IMR-90 (cell line): Measurements from ENCODE around the gene EDEM1. TPM values are rescaled to one million over a fixed set of nuclear protein-coding genes. Genes with fewer than 3 reads are reported as not detected.

Source experiments
- ATAC-seq: fragments of 200-7000 bp; cut with Tn5 transposase; 2 replicates; pipeline ENCODE4 v1.9.1; 2020; ENCODE audit warnings: low read depth, mild to moderate bottlenecking, moderate library complexity
- BruUV-seq: library from RNA; stranded (reverse); fragments of 400-500 nt; replicated peaks from 2 replicates; lab custom pipeline; 2021; lab: Mats Ljungman, UMichigan
- CTCF ChIA-PET: fragments of 300-600 bp; formaldehyde crosslinking; extraction: SDS; loops from one replicate; lab custom pipeline; 2021; ENCODE audit warnings: antibody characterized with exemption; lab: Yijun Ruan, JAX
- POLR2A ChIA-PET: fragments of 300-600 bp; sonication (Branson Sonifier 250); formaldehyde crosslinking; loops from one replicate; lab custom pipeline; 2022; ENCODE audit warnings: antibody characterized with exemption; ENCODE audit not compliant: unreplicated experiment; lab: Charles Lee
- DNase-seq: peaks from one replicate; pipeline ENCODE4 v3.0.0; 2013
- H2AFZ ChIP-seq: replicated peaks from 2 replicates; pipeline ENCODE3; 2013; ENCODE audit warnings: low read length, mild to moderate bottlenecking; ENCODE audit not compliant: poor library complexity
- H2AK5ac ChIP-seq: 2 replicates; pipeline ENCODE4 v1.6.1; 2013; ENCODE audit warnings: low read depth, low read length, inconsistent platforms
- H2AK9ac ChIP-seq: replicated peaks from 2 replicates; pipeline ENCODE3; 2013; ENCODE audit warnings: mild to moderate bottlenecking, low read depth, low read length, moderate library complexity; ENCODE audit not compliant: poor library complexity
- H2BK120ac ChIP-seq: 2 replicates; pipeline ENCODE4 v1.6.1; 2013; ENCODE audit warnings: low read depth, low read length, inconsistent platforms
- H2BK15ac ChIP-seq: 3 replicates; pipeline ENCODE4 v1.6.1; 2013; ENCODE audit warnings: low read depth, low read length, inconsistent platforms
- H2BK20ac ChIP-seq: 2 replicates; pipeline ENCODE4 v1.6.1; 2013; ENCODE audit warnings: low read depth, mild to moderate bottlenecking, inconsistent platforms, low read length, moderate library complexity
- H2BK5ac ChIP-seq: 2 replicates; pipeline ENCODE4 v1.6.1; 2013; ENCODE audit warnings: mild to moderate bottlenecking, low read depth, low read length, inconsistent platforms; ENCODE audit not compliant: poor library complexity, severe bottlenecking
- H3K14ac ChIP-seq: replicated peaks from 2 replicates; pipeline ENCODE4 v1.6.1; 2013; ENCODE audit warnings: low read depth, low read length, inconsistent platforms
- H3K18ac ChIP-seq: 2 replicates; pipeline ENCODE4 v1.6.1; 2013; ENCODE audit warnings: low read depth, low read length, control low read depth
- H3K23ac ChIP-seq: 2 replicates; pipeline ENCODE4 v1.6.1; 2013; ENCODE audit warnings: low read depth, low read length, inconsistent platforms
- H3K27ac ChIP-seq: 2 replicates; pipeline ENCODE4 v1.5.1; 2013; ENCODE audit warnings: mild to moderate bottlenecking, control low read depth, low read length; ENCODE audit not compliant: insufficient read depth
- H3K27me3 ChIP-seq: 2 replicates; pipeline ENCODE4 v1.6.1; 2013; ENCODE audit warnings: low read length; ENCODE audit not compliant: control insufficient read depth, insufficient read depth
- H3K36me3 ChIP-seq: 2 replicates; pipeline ENCODE4 v1.6.1; 2013; ENCODE audit warnings: low read length, mixed read lengths; ENCODE audit not compliant: control insufficient read depth, insufficient read depth
- H3K4ac ChIP-seq: 2 replicates; pipeline ENCODE4 v1.6.1; 2013; ENCODE audit warnings: low read depth, low read length, inconsistent platforms
- H3K4me1 ChIP-seq: 2 replicates; pipeline ENCODE4 v1.6.1; 2013; ENCODE audit warnings: low read length, mixed read lengths; ENCODE audit not compliant: control insufficient read depth, insufficient read depth
- H3K4me2 ChIP-seq: 2 replicates; pipeline ENCODE4 v1.6.1; 2013; ENCODE audit warnings: low read depth, mild to moderate bottlenecking, control low read depth, low read length, moderate library complexity
- H3K4me3 ChIP-seq: 2 replicates; pipeline ENCODE4 v1.5.1; 2013; ENCODE audit warnings: low read depth, mild to moderate bottlenecking, control low read depth, low read length, moderate library complexity; ENCODE audit not compliant: insufficient read depth
- H3K56ac ChIP-seq: 2 replicates; pipeline ENCODE4 v1.6.1; 2013; ENCODE audit warnings: low read length, inconsistent platforms; ENCODE audit not compliant: insufficient read depth; ENCODE audit errors: extremely low read depth
- H3K79me1 ChIP-seq, 2 experiments: 2 replicates each; pipeline ENCODE4 v1.6.1; 2013; ENCODE audit warnings: low read length in 2 of 2, inconsistent platforms in 1 of 2, low read depth in 1 of 2
- H3K9ac ChIP-seq: 2 replicates; pipeline ENCODE4 v1.6.1; 2013; ENCODE audit warnings: low read depth, low read length, control low read depth
- H3K9me1 ChIP-seq: 2 replicates; pipeline ENCODE4 v1.6.1; 2013; ENCODE audit warnings: low read length, inconsistent platforms; ENCODE audit not compliant: insufficient read depth
- H3K9me3 ChIP-seq: 2 replicates; pipeline ENCODE4 v1.6.1; 2013; ENCODE audit warnings: low read length; ENCODE audit not compliant: control insufficient read depth, insufficient read depth
- H4K20me1 ChIP-seq: 2 replicates; pipeline ENCODE4 v1.6.1; 2013; ENCODE audit warnings: low read length, inconsistent platforms; ENCODE audit not compliant: insufficient read depth
- H4K5ac ChIP-seq: 2 replicates; pipeline ENCODE4 v1.6.1; 2013; ENCODE audit warnings: mild to moderate bottlenecking, low read depth, low read length, control low read depth
- H4K8ac ChIP-seq, 2 experiments: 2 replicates each; pipeline ENCODE4 v1.6.1; 2013; ENCODE audit warnings: low read depth in 2 of 2, low read length in 2 of 2, control low read depth in 1 of 2, inconsistent platforms in 1 of 2
- H4K91ac ChIP-seq: 2 replicates; pipeline ENCODE4 v1.6.1; 2013; ENCODE audit warnings: low read depth, low read length, inconsistent platforms; ENCODE audit not compliant: insufficient read depth
- BHLHE40 ChIP-seq: fragments of 150-350 bp; IDR thresholded peaks from 2 replicates; pipeline ENCODE4 v1.6.1; 2016; ENCODE audit warnings: mild to moderate bottlenecking, low read depth, low read length
- CEBPB ChIP-seq: IDR thresholded peaks from 2 replicates; pipeline ENCODE4 v1.6.1; 2012; ENCODE audit warnings: low read depth, low read length, improper control_type of control experiment
- CHD1 ChIP-seq: IDR thresholded peaks from 2 replicates; pipeline ENCODE4 v1.6.1; 2012; ENCODE audit warnings: low read depth, low read length, improper control_type of control experiment
- FOS ChIP-seq: fragments of 150-350 bp; IDR thresholded peaks from 2 replicates; pipeline ENCODE4 v1.6.1; 2016; ENCODE audit warnings: low read depth, low read length
- MAFK ChIP-seq: IDR thresholded peaks from 2 replicates; pipeline ENCODE4 v1.6.1; 2012; ENCODE audit warnings: low read depth, low read length, improper control_type of control experiment
- MAZ ChIP-seq: IDR thresholded peaks from 2 replicates; pipeline ENCODE4 v1.6.1; 2012; ENCODE audit warnings: low read depth, mild to moderate bottlenecking, low read length, improper control_type of control experiment, moderate library complexity, borderline replicate concordance
- MXI1 ChIP-seq: IDR thresholded peaks from 2 replicates; pipeline ENCODE4 v1.6.1; 2012; ENCODE audit warnings: low read depth, mild to moderate bottlenecking, low read length, moderate library complexity, borderline replicate concordance
- NFE2L2 ChIP-seq: fragments of 150-350 bp; IDR thresholded peaks from 2 replicates; pipeline ENCODE4 v1.6.1; 2016; ENCODE audit warnings: low read depth, mild to moderate bottlenecking, low read length
- POLR2A ChIP-seq: IDR thresholded peaks from 2 replicates; pipeline ENCODE4 v1.6.1; 2012; ENCODE audit warnings: mild to moderate bottlenecking, low read depth, low read length
- RAD21 ChIP-seq: IDR thresholded peaks from 2 replicates; pipeline ENCODE4 v1.6.1; 2012; ENCODE audit warnings: low read length, improper control_type of control experiment
- RCOR1 ChIP-seq: IDR thresholded peaks from 2 replicates; pipeline ENCODE4 v1.6.1; 2012; ENCODE audit warnings: mild to moderate bottlenecking, low read length, improper control_type of control experiment; ENCODE audit not compliant: insufficient replicate concordance
- RFX5 ChIP-seq: IDR thresholded peaks from 2 replicates; pipeline ENCODE4 v1.8.0; 2012; ENCODE audit warnings: low read depth, mild to moderate bottlenecking, low read length, moderate library complexity
- SMC3 ChIP-seq: fragments of 150-350 bp; IDR thresholded peaks from 2 replicates; pipeline ENCODE4 v1.6.1; 2016; ENCODE audit warnings: low read depth, mild to moderate bottlenecking, antibody characterized with exemption, low read length, moderate library complexity
- WGBS, 2 experiments: methylation state at CpG; one replicate each; pipeline versions ENCODE4 v1.1.5 to v1.1.7; 2013; ENCODE audit warnings: missing lambda C conversion rate in 2 of 2; ENCODE audit not compliant: insufficient read length in 1 of 2; ENCODE audit errors: extremely low coverage in 2 of 2; 5-methylcytosine and 5-hydroxymethylcytosine counted together
- dilution Hi-C: fragments of 300-500 bp; cut with HindIII; formaldehyde crosslinking; loops from one replicate; pipeline ENCODE4 v1.14.3; 2018; ENCODE audit warnings: low sequenced_read_pairs; ENCODE audit not compliant: unreplicated experiment
- in situ Hi-C: fragments of 300-500 bp; cut with MboI; formaldehyde crosslinking; loops from 3 replicates; pipeline ENCODE4 v1.14.3; 2019; ENCODE audit warnings: low sequenced_read_pairs, inconsistent platforms, mixed read lengths
- intact Hi-C: fragments of 100-400 bp; cut with micrococcal nuclease; formaldehyde crosslinking; loops from 2 replicates; pipeline ENCODE4 v1.10.0; 2022
- polyA plus RNA-seq, 3 experiments: library from polyadenylated mRNA; depleted of rRNA; stranded (reverse); fragments of >200 nt; gene quantifications; 2 replicates each; pipeline ENCODE4 v1.2.3, GENCODE V29; 2012; ENCODE audit warnings: low replicate concordance in 1 of 3
- total RNA-seq: library from RNA; depleted of rRNA; stranded (reverse); fragments of >200 nt; gene quantifications from 2 replicates; pipeline ENCODE4 v1.2.3, GENCODE V29; 2012
- TF ChIP-seq, protein P1 (sequence below): fragments of 150-350 bp; IDR thresholded peaks from 2 replicates; pipeline ENCODE4 v1.6.1; 2017; ENCODE audit warnings: mild to moderate bottlenecking, antibody characterized with exemption, low read length, low read depth
- TF ChIP-seq, protein P2 (sequence below): conservative IDR thresholded peaks from 2 replicates; pipeline ENCODE4 v1.5.1; 2012; ENCODE audit warnings: mild to moderate bottlenecking, low read depth, low read length, improper control_type of control experiment
- TF ChIP-seq, protein P3 (sequence below): fragments of 150-350 bp; IDR thresholded peaks from 2 replicates; pipeline ENCODE4 v1.6.1; 2016; ENCODE audit warnings: low read depth, mild to moderate bottlenecking, low read length, moderate library complexity, borderline replicate concordance

The EDEM1 gene
- total and polyA plus RNA-seq, 2 of the 4 experiments (the other 2 are of a cell fraction), result 23.5 to 27.0 TPM

DNA sequence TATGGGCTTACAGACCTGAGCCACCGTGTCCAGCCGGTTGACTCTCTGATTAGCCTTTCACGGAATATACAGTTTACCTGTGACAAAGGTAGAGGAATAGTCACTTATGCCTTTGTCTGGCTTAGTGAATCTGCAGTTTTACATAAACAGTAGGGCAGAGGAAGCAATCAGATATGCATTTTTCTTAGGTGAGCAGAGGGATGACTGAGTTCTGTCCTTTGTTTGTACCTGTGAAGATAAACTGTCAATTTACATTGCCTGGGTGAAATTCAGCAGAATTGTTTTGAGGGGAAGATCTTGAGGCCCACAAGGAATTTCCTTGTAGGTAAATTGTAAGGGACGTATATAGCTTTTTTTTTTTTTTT, 10.8 kb downstream of the EDEM1 start:
- Histone ChIP-seq H3K23ac (no peak overlapping the region; the same call in 1 of the 2 replicates), H4K5ac (peak overlapping the region; percentile 71), H2AK9ac (no peak overlapping the region), H4K20me1 (no peaks in the 10 kb centered on the region; the same call in 1 of the 2 replicates), H3K4me1 (peaks cover 24% of the 10 kb centered on the region), H3K4me3 (no peak overlapping the region), H3K79me1 (peaks cover 27 to 46% of the 10 kb centered on the region in 2 experiments), H4K91ac (peak overlapping the region; percentile 89), H3K27me3 (no peaks in the 10 kb centered on the region), H2BK20ac (peak overlapping the region; percentile 90), H3K9me1 (peaks cover 4% of the 10 kb centered on the region), H2BK5ac (peak overlapping the region; percentile 96), H3K18ac (peak overlapping the region; percentile 83), H3K14ac (peak overlapping the region; percentile 55), H3K9ac (peak overlapping the region; percentile 38; the same call in 1 of the 2 replicates), H2AK5ac (peak overlapping the region; percentile 89), H4K8ac (peak overlapping the region; percentile 52 to 85; a peak in 3 of 4 replicates), H2BK120ac (peak overlapping the region; percentile 88), H3K56ac (no peak overlapping the region), H3K9me3 (no peaks in the 10 kb centered on the region), H3K27ac (peak overlapping the region; percentile 98), H3K4ac (peak overlapping the region; percentile 95), H3K4me2 (no peak overlapping the region), H2BK15ac (peak overlapping the region; percentile 26; the same call in 2 of the 3 replicates), H3K36me3 (peaks cover 24% of the 10 kb centered on the region), H2AFZ (no peak overlapping the region)
- DNase-seq, result no peak
- dilution Hi-C loops, result no loop called here
- in situ Hi-C loops, result no loop called here
- ChIA-PET CTCF (no interaction called here), POLR2A (no interaction called here)
- TF ChIP-seq BHLHE40, result no peak
- TF ChIP-seq RFX5, result no peak
- TF ChIP-seq RAD21, result no peak
- TF ChIP-seq, protein P1, sequence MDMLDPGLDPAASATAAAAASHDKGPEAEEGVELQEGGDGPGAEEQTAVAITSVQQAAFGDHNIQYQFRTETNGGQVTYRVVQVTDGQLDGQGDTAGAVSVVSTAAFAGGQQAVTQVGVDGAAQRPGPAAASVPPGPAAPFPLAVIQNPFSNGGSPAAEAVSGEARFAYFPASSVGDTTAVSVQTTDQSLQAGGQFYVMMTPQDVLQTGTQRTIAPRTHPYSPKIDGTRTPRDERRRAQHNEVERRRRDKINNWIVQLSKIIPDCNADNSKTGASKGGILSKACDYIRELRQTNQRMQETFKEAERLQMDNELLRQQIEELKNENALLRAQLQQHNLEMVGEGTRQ, result no peak
- TF ChIP-seq, protein P2, sequence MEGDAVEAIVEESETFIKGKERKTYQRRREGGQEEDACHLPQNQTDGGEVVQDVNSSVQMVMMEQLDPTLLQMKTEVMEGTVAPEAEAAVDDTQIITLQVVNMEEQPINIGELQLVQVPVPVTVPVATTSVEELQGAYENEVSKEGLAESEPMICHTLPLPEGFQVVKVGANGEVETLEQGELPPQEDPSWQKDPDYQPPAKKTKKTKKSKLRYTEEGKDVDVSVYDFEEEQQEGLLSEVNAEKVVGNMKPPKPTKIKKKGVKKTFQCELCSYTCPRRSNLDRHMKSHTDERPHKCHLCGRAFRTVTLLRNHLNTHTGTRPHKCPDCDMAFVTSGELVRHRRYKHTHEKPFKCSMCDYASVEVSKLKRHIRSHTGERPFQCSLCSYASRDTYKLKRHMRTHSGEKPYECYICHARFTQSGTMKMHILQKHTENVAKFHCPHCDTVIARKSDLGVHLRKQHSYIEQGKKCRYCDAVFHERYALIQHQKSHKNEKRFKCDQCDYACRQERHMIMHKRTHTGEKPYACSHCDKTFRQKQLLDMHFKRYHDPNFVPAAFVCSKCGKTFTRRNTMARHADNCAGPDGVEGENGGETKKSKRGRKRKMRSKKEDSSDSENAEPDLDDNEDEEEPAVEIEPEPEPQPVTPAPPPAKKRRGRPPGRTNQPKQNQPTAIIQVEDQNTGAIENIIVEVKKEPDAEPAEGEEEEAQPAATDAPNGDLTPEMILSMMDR, result no peak
- no peak for TF ChIP-seq CHD1
- TF ChIP-seq POLR2A, result no peak
- no peak for TF ChIP-seq CEBPB
- no peak for TF ChIP-seq MAZ
- TF ChIP-seq RCOR1, result no peak
- TF ChIP-seq, protein P3, sequence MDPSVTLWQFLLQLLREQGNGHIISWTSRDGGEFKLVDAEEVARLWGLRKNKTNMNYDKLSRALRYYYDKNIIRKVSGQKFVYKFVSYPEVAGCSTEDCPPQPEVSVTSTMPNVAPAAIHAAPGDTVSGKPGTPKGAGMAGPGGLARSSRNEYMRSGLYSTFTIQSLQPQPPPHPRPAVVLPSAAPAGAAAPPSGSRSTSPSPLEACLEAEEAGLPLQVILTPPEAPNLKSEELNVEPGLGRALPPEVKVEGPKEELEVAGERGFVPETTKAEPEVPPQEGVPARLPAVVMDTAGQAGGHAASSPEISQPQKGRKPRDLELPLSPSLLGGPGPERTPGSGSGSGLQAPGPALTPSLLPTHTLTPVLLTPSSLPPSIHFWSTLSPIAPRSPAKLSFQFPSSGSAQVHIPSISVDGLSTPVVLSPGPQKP, result no peak
- no peak for TF ChIP-seq SMC3
- no peak for TF ChIP-seq MXI1
- no peak for TF ChIP-seq NFE2L2
- TF ChIP-seq FOS, result no peak
- TF ChIP-seq MAFK, result no peak
- no peak for ATAC-seq
- no TSS peak for BruUV-seq
- intact Hi-C loops, result loop anchor here (5.0 kb wide), 1 partner anchor 216 kb away; no protein-coding TSS in a partner anchor
- WGBS, 2 experiments, result 100% methylated on average over 2 of the region's 4 CpGs; no CpG with 5 or more reads in 1 of the 2 experiments
